T-helper 2 cell treated with Interferon-gamma antibody and Interleukin-4, amounts not matched to agents 5 μg/mL and 100 μg/mL, for 36 hours (primary cell): ENCODE measurements around the gene SLC43A2.
A peak's percentile ranks its signal among the peaks of the same experiment; 100 is the strongest.
"Not testable (repeated sequence)": the region's sequence is repeated elsewhere in the genome, so short reads cannot be mapped to it uniquely, and the experiment has no call there.

Source experiments
- DNase-seq: peaks from one replicate; pipeline ENCODE4 v3.0.0; 2021; ENCODE audit warnings: low spot score
- H3K27ac Mint-ChIP-seq: one replicate; pipeline ENCODE4 v1.8.0; 2021; ENCODE audit warnings: mild to moderate bottlenecking, mixed read lengths
- H3K27me3 Mint-ChIP-seq: one replicate; pipeline ENCODE4 v1.8.0; 2021; ENCODE audit warnings: low read depth, mixed read lengths
- H3K36me3 Mint-ChIP-seq: one replicate; pipeline ENCODE4 v1.8.0; 2021; ENCODE audit warnings: low read depth, mixed read lengths
- H3K4me1 Mint-ChIP-seq: one replicate; pipeline ENCODE4 v1.8.0; 2021; ENCODE audit warnings: low read depth, mixed read lengths
- H3K4me3 Mint-ChIP-seq: one replicate; pipeline ENCODE4 v1.8.0; 2022; ENCODE audit warnings: mild to moderate bottlenecking, moderate library complexity, mixed read lengths
- H3K9me3 Mint-ChIP-seq: one replicate; pipeline ENCODE4 v1.8.0; 2021; ENCODE audit warnings: mixed read lengths

SLC43A2 gene

GRCh38 chr17:1578029-1578428 is 50.6 kb downstream of the SLC43A2 start:
- Mint-ChIP-seq H3K27me3 (no peaks in the 10 kb centered on the region), H3K4me3 (no peak overlapping the region), H3K27ac (no peak overlapping the region), H3K36me3 (no peaks in the 10 kb centered on the region), H3K9me3 (no peaks in the 10 kb centered on the region), H3K4me1 (peaks cover 2% of the 10 kb centered on the region)
- no peak for DNase-seq

GRCh38 chr17:1577583-1578013 is 51.0 kb downstream of the SLC43A2 start:
- H3K4me1 Mint-ChIP-seq = peaks cover 2% of the 10 kb centered on the region
- no peaks in the 10 kb centered on the region for H3K36me3 Mint-ChIP-seq
- no peaks in the 10 kb centered on the region for H3K9me3 Mint-ChIP-seq
- no peak overlapping the region for H3K27ac Mint-ChIP-seq
- no peak for DNase-seq
- H3K4me3 Mint-ChIP-seq = no peak overlapping the region
- no peaks in the 10 kb centered on the region for H3K27me3 Mint-ChIP-seq

GRCh38 chr17:1577182-1577581 is 51.5 kb downstream of the SLC43A2 start:
- no peaks in the 10 kb centered on the region for H3K9me3 Mint-ChIP-seq
- no peak for DNase-seq
- H3K4me3 Mint-ChIP-seq = no peak overlapping the region
- peaks cover 2% of the 10 kb centered on the region for H3K4me1 Mint-ChIP-seq
- H3K27ac Mint-ChIP-seq = no peak overlapping the region
- no peaks in the 10 kb centered on the region for H3K36me3 Mint-ChIP-seq
- H3K27me3 Mint-ChIP-seq = no peaks in the 10 kb centered on the region

- H3K27me3 Mint-ChIP-seq = no peaks in the 10 kb centered on the region
- H3K4me3 Mint-ChIP-seq = no peak overlapping the region
- no peaks in the 10 kb centered on the region for H3K36me3 Mint-ChIP-seq
- no peak for DNase-seq
- H3K9me3 Mint-ChIP-seq = no peaks in the 10 kb centered on the region
- peaks cover 2% of the 10 kb centered on the region for H3K4me1 Mint-ChIP-seq
- H3K27ac Mint-ChIP-seq = no peak overlapping the region
Measured at GRCh38 chr17:1576500-1576899, 52.1 kb downstream of the SLC43A2 start.

- Mint-ChIP-seq H3K36me3 (no peaks in the 10 kb centered on the region), H3K4me3 (no peak overlapping the region), H3K4me1 (peaks cover 2% of the 10 kb centered on the region), H3K27ac (no peak overlapping the region), H3K27me3 (no peaks in the 10 kb centered on the region), H3K9me3 (no peaks in the 10 kb centered on the region)
- no peak for DNase-seq
Measured at GRCh38 chr17:1574697-1575471, 53.8 kb downstream of the SLC43A2 start.

GRCh38 chr17:1573932-1574696 is 54.5 kb downstream of the SLC43A2 start:
- Mint-ChIP-seq H3K4me3 (no peak overlapping the region), H3K27ac (no peak overlapping the region), H3K36me3 (no peaks in the 10 kb centered on the region), H3K9me3 (no peaks in the 10 kb centered on the region), H3K4me1 (peaks cover 2% of the 10 kb centered on the region), H3K27me3 (no peaks in the 10 kb centered on the region)
- peak; percentile 61 for DNase-seq

- not testable (repeated sequence) for H3K4me3 Mint-ChIP-seq, H3K36me3 Mint-ChIP-seq, DNase-seq, H3K4me1 Mint-ChIP-seq, H3K27me3 Mint-ChIP-seq, H3K27ac Mint-ChIP-seq, H3K9me3 Mint-ChIP-seq
Measured at GRCh38 chr17:1572646-1573045, 56.0 kb downstream of the SLC43A2 start.

- DNase-seq = no peak
- no peak overlapping the region for H3K27ac Mint-ChIP-seq
- no peak overlapping the region for H3K4me3 Mint-ChIP-seq
- H3K9me3 Mint-ChIP-seq = no peaks in the 10 kb centered on the region
- peaks cover 12% of the 10 kb centered on the region for H3K4me1 Mint-ChIP-seq
- H3K27me3 Mint-ChIP-seq = no peaks in the 10 kb centered on the region
- no peaks in the 10 kb centered on the region for H3K36me3 Mint-ChIP-seq
Measured at GRCh38 chr17:1571341-1571704, 57.3 kb downstream of the SLC43A2 start.

- Mint-ChIP-seq H3K27me3 (no peaks in the 10 kb centered on the region), H3K27ac (no peak overlapping the region)
- DNase-seq = no peak
Measured at GRCh38 chr17:1568950-1569810, 59.5 kb downstream of the SLC43A2 start.

GRCh38 chr17:1566505-1567199 is 62.0 kb downstream of the SLC43A2 start:
- peaks cover 2% of the 10 kb centered on the region for H3K27me3 Mint-ChIP-seq

More at GRCh38 chr17:1568950-1569810, 59.5 kb downstream of the SLC43A2 start:
- no peaks in the 10 kb centered on the region for H3K9me3 Mint-ChIP-seq
- H3K4me3 Mint-ChIP-seq = no peak overlapping the region
- peaks cover 19% of the 10 kb centered on the region for H3K4me1 Mint-ChIP-seq
- H3K36me3 Mint-ChIP-seq = no peaks in the 10 kb centered on the region

GRCh38 chr17:1565877-1566276 is 62.8 kb downstream of the SLC43A2 start:
- Mint-ChIP-seq H3K36me3 (peaks cover 2% of the 10 kb centered on the region), H3K4me1 (peaks cover 34% of the 10 kb centered on the region), H3K27ac (no peak overlapping the region), H3K9me3 (no peaks in the 10 kb centered on the region), H3K4me3 (no peak overlapping the region), H3K27me3 (peaks cover 2% of the 10 kb centered on the region)
- DNase-seq = no peak

More at GRCh38 chr17:1566505-1567199, 62.0 kb downstream of the SLC43A2 start:
- H3K4me3 Mint-ChIP-seq = peak overlapping the region; percentile 81
- peak overlapping the region; percentile 88 for H3K27ac Mint-ChIP-seq
- peaks cover 26% of the 10 kb centered on the region for H3K4me1 Mint-ChIP-seq
- DNase-seq = peak; percentile 24
- H3K36me3 Mint-ChIP-seq = peaks cover 2% of the 10 kb centered on the region
- no peaks in the 10 kb centered on the region for H3K9me3 Mint-ChIP-seq

GRCh38 chr17:1563786-1564613 is 64.6 kb downstream of the SLC43A2 start:
- peak overlapping the region; percentile 71 for H3K4me3 Mint-ChIP-seq
- H3K9me3 Mint-ChIP-seq = no peaks in the 10 kb centered on the region
- H3K36me3 Mint-ChIP-seq = peaks cover 4% of the 10 kb centered on the region
- H3K27me3 Mint-ChIP-seq = peaks cover 2% of the 10 kb centered on the region
- DNase-seq = no peak
- H3K27ac Mint-ChIP-seq = peak overlapping the region; percentile 68
- H3K4me1 Mint-ChIP-seq = peaks cover 37% of the 10 kb centered on the region

- not testable (repeated sequence) for DNase-seq, H3K27me3 Mint-ChIP-seq, H3K36me3 Mint-ChIP-seq, H3K9me3 Mint-ChIP-seq
- H3K4me1 Mint-ChIP-seq = peaks cover 37% of the 10 kb centered on the region
- H3K27ac Mint-ChIP-seq = peak overlapping the region; percentile 68
- H3K4me3 Mint-ChIP-seq = peak overlapping the region; percentile 71
Measured at GRCh38 chr17:1563471-1563785, 65.2 kb downstream of the SLC43A2 start.
